HG02870 (cell line): ENCODE results near the gene SPATA17.

Source experiments
- ATAC-seq: cut with Tn5 transposase; IDR thresholded peaks from one replicate; pipeline ENCODE4 v1.9.1; 2021; ENCODE audit warnings: mild to moderate bottlenecking, moderate library complexity; ENCODE audit not compliant: unreplicated experiment

SPATA17 gene

GRCh38 chr1:217910203-217910602 lies 279.1 kb downstream of the SPATA17 start:
- ATAC-seq = no peak

- no peak for ATAC-seq
These were observed 279.7 kb downstream of the SPATA17 start for GRCh38 chr1:217910791-217911320.

- ATAC-seq = no peak
These were observed 280.8 kb downstream of the SPATA17 start for GRCh38 chr1:217911908-217912307.

GRCh38 chr1:217917281-217917887 lies 286.2 kb downstream of the SPATA17 start:
- ATAC-seq = no peak

- ATAC-seq = no peak
These were observed 288.7 kb downstream of the SPATA17 start for GRCh38 chr1:217919683-217920388.
